ENCODE results near the gene CDSN.

The CDSN gene

GRCh38 chr6:31114970-31115849, 5.0 kb downstream of the CDSN start:
- DNase-seq: peak; percentile 29

- peak; percentile 96 for DNase-seq
These were observed 5.7 kb downstream of the CDSN start, which contains the start of gene PSORS1C1 for GRCh38 chr6:31114541-31114878. TSS of gene PSORS1C1 (plus strand) at chr6:31114800. CDS start at chr6:31129633, 14,833 bp downstream.

GRCh38 chr6:31113861-31114540, 6.2 kb downstream of the CDSN start:
- no peak for DNase-seq

GRCh38 chr6:31112478-31112877, 7.8 kb downstream of the CDSN start, which contains the start of gene C6orf15:
TSS of gene C6orf15 (minus strand) at chr6:31112575. CDS start at chr6:31112555, 20 bp downstream.
- no peak for DNase-seq

GRCh38 chr6:31111712-31112111, 8.5 kb downstream of the CDSN start:
- DNase-seq: no peak

GRCh38 chr6:31110825-31111582, 9.2 kb downstream of the CDSN start:
- no peak for DNase-seq

GRCh38 chr6:31107052-31107451, 13.2 kb downstream of the CDSN start:
- no peak for DNase-seq

- DNase-seq: no peak
These were observed 17.1 kb downstream of the CDSN start for GRCh38 chr6:31103136-31103535.

- no peak for DNase-seq
These were observed 21.8 kb downstream of the CDSN start for GRCh38 chr6:31098449-31098938.

- DNase-seq: no peak
These were observed 23.6 kb downstream of the CDSN start for GRCh38 chr6:31096656-31097055.

GRCh38 chr6:31096215-31096614, 24.0 kb downstream of the CDSN start:
- no peak for DNase-seq

GRCh38 chr6:31094389-31094881, 25.8 kb downstream of the CDSN start:
- DNase-seq: no peak

- DNase-seq: no peak
These were observed 27.3 kb downstream of the CDSN start for GRCh38 chr6:31092769-31093505.

- DNase-seq: no peak
These were observed 28.0 kb downstream of the CDSN start for GRCh38 chr6:31092238-31092637.

- no peak for DNase-seq
These were observed 28.6 kb downstream of the CDSN start for GRCh38 chr6:31091680-31092079.

GRCh38 chr6:31090973-31091364, 29.3 kb downstream of the CDSN start:
- DNase-seq: no peak

- DNase-seq: no peak
These were observed 29.8 kb downstream of the CDSN start for GRCh38 chr6:31090275-31090972.

- DNase-seq: peak; percentile 79
These were observed 32.7 kb downstream of the CDSN start for GRCh38 chr6:31087494-31088089.

GRCh38 chr6:31086788-31087440, 33.3 kb downstream of the CDSN start:
- DNase-seq: peak; percentile 87

- peak; percentile 68 for DNase-seq
These were observed 36.4 kb downstream of the CDSN start for GRCh38 chr6:31083742-31084354.
